Sigmoid colon (tissue), 4 donors: ENCODE data around the gene CNOT1.

Experiments
- CTCF ChIP-seq, 4 experiments: fragments of 450-650 bp in 3 of 4; fragments of 200-600 bp in 1 of 4; IDR thresholded peaks; one replicate each; pipeline ENCODE4 v1.5.1; 2016 to 2019; ENCODE audit warnings: antibody characterized with exemption in 4 of 4, mild to moderate bottlenecking in 3 of 4, moderate library complexity in 2 of 4
- POLR2A ChIP-seq, 2 donors: fragments of 450-650 bp; IDR thresholded peaks; one replicate each; pipeline ENCODE4 v1.6.1; 2016; ENCODE audit warnings: antibody characterized with exemption in 2 of 2, mild to moderate bottlenecking in 2 of 2, moderate library complexity in 2 of 2
- POLR2AphosphoS5 ChIP-seq, 4 donors: sonication (generic); formaldehyde crosslinking; IDR thresholded peaks; one replicate each; pipeline ENCODE4 v1.6.1; 2017; ENCODE audit warnings: antibody characterized with exemption in 4 of 4

GRCh38 chr16:58536278-58536677, 93.3 kb downstream of the CNOT1 start:
- no peak for TF ChIP-seq CTCF (IDR thresholded peaks at IDR 0.05)
- TF ChIP-seq POLR2AphosphoS5 (IDR thresholded peaks at IDR 0.05): no peak
- TF ChIP-seq POLR2A (IDR thresholded peaks at IDR 0.05): no peak
